Measurements from ENCODE around the gene VAV3.

DNA sequence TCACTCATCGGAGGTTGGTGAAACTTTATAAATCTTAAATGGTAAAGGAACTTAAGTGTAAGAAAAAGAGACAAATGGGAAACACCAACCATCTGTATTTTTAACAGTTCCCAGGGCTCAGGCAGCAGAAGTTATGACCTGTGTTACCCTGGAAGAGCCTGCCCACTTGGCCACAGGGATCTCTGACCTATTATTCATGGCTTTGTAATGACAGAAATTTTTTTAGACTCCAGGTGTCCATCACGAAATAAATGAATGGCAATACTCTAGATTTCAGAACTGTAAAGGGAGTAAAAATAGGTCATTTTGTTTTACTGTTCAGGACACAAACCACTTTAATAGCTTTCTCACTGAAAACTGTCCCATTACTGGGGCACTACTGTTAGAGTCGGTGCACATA is 389.8 kb downstream of the VAV3 start:
- no peak for TF ChIP-seq CTCF (IDR thresholded peaks at IDR 0.05 in 4 of 5, conservative IDR thresholded peaks at IDR 0.05 in 1 of 5)
- no peak for TF ChIP-seq POLR2A (IDR thresholded peaks at IDR 0.05)

All from gastrocnemius medialis (tissue), 4 donors.